ENCODE results near the gene YAF2. TPM values are rescaled to one million over a fixed set of nuclear protein-coding genes. Genes with fewer than 3 reads are reported as not detected.

YAF2 gene
- total and polyA plus RNA-seq, 2 donors (not counting 3 experiments of a cell fraction or from before 2014, with no cell fraction given) = 6.9 to 29.2 TPM

GRCh38 chr12:42109031-42109430, 129.0 kb downstream of the YAF2 start:
- no peaks in the 10 kb centered on the region for H3K4me1 ChIP-seq (ENCODE audit: control insufficient read depth, extremely low read depth, insufficient read depth, low read length)
- peaks cover 0 to 2% of the 10 kb centered on the region in 2 experiments for H3K36me3 ChIP-seq (ENCODE audit: control insufficient read depth in 2 of 2, extremely low read depth in 1 of 2, insufficient read depth in 2 of 2, low read length in 2 of 2)
- no peak overlapping the region for H3K4me3 ChIP-seq (replicated peaks in 1 of 3; ENCODE audit: insufficient read depth in 1 of 3, low read depth in 1 of 3, low read length in 3 of 3)
- H4K20me1 ChIP-seq (replicated peaks; ENCODE audit: control insufficient read depth, extremely low read depth, insufficient read depth, low read length) = no peaks in the 10 kb centered on the region
- H2AFZ ChIP-seq (ENCODE audit: low read depth, low read length) = no peak overlapping the region
- H3K9me3 ChIP-seq (replicated peaks; ENCODE audit: control insufficient read depth, insufficient read depth, low read length) = no peaks in the 10 kb centered on the region
- H3K9ac ChIP-seq (replicated peaks; ENCODE audit: extremely low read depth, insufficient read depth, low read length) = no peak overlapping the region
- TF ChIP-seq JUN (IDR thresholded peaks at IDR 0.05; ENCODE audit: borderline replicate concordance, insufficient read depth, insufficient read length, low read depth) (no peak), EZH2 (IDR thresholded peaks at IDR 0.05; ENCODE audit: borderline replicate concordance, low read depth, low read length, severe bottlenecking) (no peak), POLR2A (IDR thresholded peaks at IDR 0.05; ENCODE audit: low read depth, low read length) (no peak), FOS (IDR thresholded peaks at IDR 0.05; ENCODE audit: borderline replicate concordance, insufficient read depth, low read length) (no peak), POLR2AphosphoS5 (IDR thresholded peaks at IDR 0.05; ENCODE audit: insufficient read depth, low read depth, low read length) (no peak), MYC (IDR thresholded peaks at IDR 0.05; ENCODE audit: low read depth, low read length) (no peak), GATA2 (IDR thresholded peaks at IDR 0.05; ENCODE audit: insufficient read depth, insufficient read length, low read depth, low read length) (no peak)
- TF ChIP-seq, protein P1, sequence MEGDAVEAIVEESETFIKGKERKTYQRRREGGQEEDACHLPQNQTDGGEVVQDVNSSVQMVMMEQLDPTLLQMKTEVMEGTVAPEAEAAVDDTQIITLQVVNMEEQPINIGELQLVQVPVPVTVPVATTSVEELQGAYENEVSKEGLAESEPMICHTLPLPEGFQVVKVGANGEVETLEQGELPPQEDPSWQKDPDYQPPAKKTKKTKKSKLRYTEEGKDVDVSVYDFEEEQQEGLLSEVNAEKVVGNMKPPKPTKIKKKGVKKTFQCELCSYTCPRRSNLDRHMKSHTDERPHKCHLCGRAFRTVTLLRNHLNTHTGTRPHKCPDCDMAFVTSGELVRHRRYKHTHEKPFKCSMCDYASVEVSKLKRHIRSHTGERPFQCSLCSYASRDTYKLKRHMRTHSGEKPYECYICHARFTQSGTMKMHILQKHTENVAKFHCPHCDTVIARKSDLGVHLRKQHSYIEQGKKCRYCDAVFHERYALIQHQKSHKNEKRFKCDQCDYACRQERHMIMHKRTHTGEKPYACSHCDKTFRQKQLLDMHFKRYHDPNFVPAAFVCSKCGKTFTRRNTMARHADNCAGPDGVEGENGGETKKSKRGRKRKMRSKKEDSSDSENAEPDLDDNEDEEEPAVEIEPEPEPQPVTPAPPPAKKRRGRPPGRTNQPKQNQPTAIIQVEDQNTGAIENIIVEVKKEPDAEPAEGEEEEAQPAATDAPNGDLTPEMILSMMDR (IDR thresholded peaks at IDR 0.05; ENCODE audit: extremely low read depth in 1 of 2, insufficient read depth in 1 of 2, low read depth in 1 of 2, low read length in 2 of 2) = no peak
- TF ChIP-seq, protein P2, sequence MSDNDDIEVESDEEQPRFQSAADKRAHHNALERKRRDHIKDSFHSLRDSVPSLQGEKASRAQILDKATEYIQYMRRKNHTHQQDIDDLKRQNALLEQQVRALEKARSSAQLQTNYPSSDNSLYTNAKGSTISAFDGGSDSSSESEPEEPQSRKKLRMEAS (IDR thresholded peaks at IDR 0.05; ENCODE audit: insufficient read depth, insufficient read length) = no peak
- DNase-seq (ENCODE audit: low read depth, low spot score) (no peak), FAIRE-seq (no peak)
- no peaks in the 10 kb centered on the region for H3K79me2 ChIP-seq (ENCODE audit: control insufficient read depth, insufficient read depth, low read length)
- dilution Hi-C loops (cut with MboI; ENCODE audit: extremely low pct_ligation_motif_present, low sequenced_read_pairs) (no loop called here), intact Hi-C loops (cut with micrococcal nuclease) (no loop called here)
- POLR2A ChIA-PET = no interaction called here
- no TSS peak for BruUV-seq (replicated peaks)
- H3K4me2 ChIP-seq (ENCODE audit: insufficient read depth, low read length) = no peak overlapping the region
- CTCF ChIA-PET = interaction anchor here (1.1 to 2.6 kb wide), 4 partner anchors 10 to 223 kb away, joined by 3 to 7 read pairs (median 4); no protein-coding TSS in a partner anchor
- H3K27ac ChIP-seq (ENCODE audit: insufficient read depth, low read depth, low read length) = no peak overlapping the region
- H3K9me1 ChIP-seq (replicated peaks; ENCODE audit: control insufficient read depth, extremely low read depth, insufficient read depth, low read length) = no peaks in the 10 kb centered on the region
- no peaks in the 10 kb centered on the region for H3K27me3 ChIP-seq (ENCODE audit: control insufficient read depth in 2 of 2, insufficient read depth in 2 of 2, low read length in 2 of 2)

Other genes with a start within 250 kb of the YAF2 start
- 23.0 and 23.4 TPM in 2 replicates for gene GXYLT1, start 93.4 kb downstream of the YAF2 start, total RNA-seq
- gene GXYLT1, start 93.4 kb downstream of the YAF2 start, polyA plus RNA-seq = 4.4 and 6.8 TPM in 2 replicates
- gene ZCRB1, start 87.8 kb upstream of the YAF2 start, total RNA-seq = 52.9 and 55.3 TPM in 2 replicates
- 10.9 and 13.2 TPM in 2 replicates for gene ZCRB1, start 87.8 kb upstream of the YAF2 start, polyA plus RNA-seq
- 58.0 and 62.2 TPM in 2 replicates for gene PPHLN1, start 87.9 kb upstream of the YAF2 start, total RNA-seq
- 19.5 and 23.4 TPM in 2 replicates for gene PPHLN1, start 87.9 kb upstream of the YAF2 start, polyA plus RNA-seq